HepG2 (cell line): Measurements from ENCODE around the gene EPB41L2. TPM values are rescaled to one million over a fixed set of nuclear protein-coding genes. Genes with fewer than 3 reads are reported as not detected.

Source experiments
- ATF4 ChIP-seq, 2 experiments: fragments of 450-650 bp in 1 of 2; sonication (generic) in 1 of 2; formaldehyde crosslinking; IDR thresholded peaks; 2 replicates each; pipeline versions ENCODE4 v1.5.0 to v1.8.0; 2020 to 2022; ENCODE audit warnings: mild to moderate bottlenecking in 1 of 2, missing genetic modification reagents in 1 of 2
- EEA1 ChIP-seq: sonication (generic); formaldehyde crosslinking; IDR thresholded peaks from 2 replicates; pipeline ENCODE4 v1.5.1; 2020; ENCODE audit warnings: mild to moderate bottlenecking, missing genetic modification reagents, borderline replicate concordance
- ETS1 ChIP-seq: sonication (generic); formaldehyde crosslinking; IDR thresholded peaks from 2 replicates; pipeline ENCODE4 v1.4.0; 2020; ENCODE audit warnings: missing genetic modification reagents
- FIP1L1 ChIP-seq: fragments of 200-400 bp; formaldehyde crosslinking; IDR thresholded peaks from 2 replicates; pipeline ENCODE4 v1.6.1; 2018; ENCODE audit warnings: low read depth, mild to moderate bottlenecking, low read length, moderate library complexity, borderline replicate concordance; ENCODE audit not compliant: insufficient read depth
- GMEB1 ChIP-seq: sonication (generic); formaldehyde crosslinking; IDR thresholded peaks from 2 replicates; pipeline ENCODE4 v1.5.1; 2020; ENCODE audit warnings: missing genetic modification reagents, mild to moderate bottlenecking, borderline replicate concordance
- ISL2 ChIP-seq: sonication (generic); formaldehyde crosslinking; IDR thresholded peaks from 2 replicates; pipeline ENCODE4 v1.5.0; 2020; ENCODE audit warnings: missing genetic modification reagents
- KIAA2018 ChIP-seq: sonication (generic); formaldehyde crosslinking; IDR thresholded peaks from 2 replicates; pipeline ENCODE4 v1.5.0; 2020; ENCODE audit warnings: mild to moderate bottlenecking, missing genetic modification reagents, borderline replicate concordance
- NFIB ChIP-seq: sonication (generic); formaldehyde crosslinking; IDR thresholded peaks from 2 replicates; pipeline ENCODE4 v1.9.0; 2021; ENCODE audit warnings: missing genetic modification reagents, mild to moderate bottlenecking, borderline replicate concordance
- RORA ChIP-seq: sonication (generic); formaldehyde crosslinking; IDR thresholded peaks from 2 replicates; pipeline ENCODE4 v1.5.0; 2020; ENCODE audit warnings: mild to moderate bottlenecking, missing genetic modification reagents, moderate library complexity
- SKI ChIP-seq: fragments of 450-650 bp; IDR thresholded peaks from one replicate; pipeline ENCODE4 v1.6.1; 2018; ENCODE audit warnings: mild to moderate bottlenecking; ENCODE audit not compliant: partially characterized antibody
- ZNF17 ChIP-seq: sonication (generic); formaldehyde crosslinking; IDR thresholded peaks from 2 replicates; pipeline ENCODE4 v1.5.0; 2020; ENCODE audit warnings: mild to moderate bottlenecking, missing genetic modification reagents
- ZNF232 ChIP-seq: sonication (generic); formaldehyde crosslinking; IDR thresholded peaks from 2 replicates; pipeline ENCODE4 v1.4.0; 2020; ENCODE audit warnings: missing genetic modification reagents, borderline replicate concordance
- ZNF790 ChIP-seq: sonication (generic); formaldehyde crosslinking; IDR thresholded peaks from 2 replicates; pipeline ENCODE4 v1.8.0; 2022; ENCODE audit warnings: missing genetic modification reagents, mild to moderate bottlenecking, borderline replicate concordance
- ZSCAN12 ChIP-seq: sonication (generic); formaldehyde crosslinking; IDR thresholded peaks from 2 replicates; pipeline ENCODE4 v1.9.0; 2021; ENCODE audit warnings: mild to moderate bottlenecking, missing genetic modification reagents
- polyA plus RNA-seq, 8 experiments: library from polyadenylated mRNA; depleted of rRNA in 3 of 8; stranded (reverse) in 7 of 8; unstranded in 1 of 8; fragments of >200 nt; fragmentation: Illumina TruSeq in 4 of 8; extraction: Trizol in 4 of 8; gene quantifications; 2 replicates each; pipeline versions ENCODE4 v1.2.1 to v1.2.3, GENCODE V29; 2011 to 2016; ENCODE audit warnings: low read depth in 4 of 8, missing spikeins in 1 of 8, mixed read lengths in 1 of 8; ENCODE audit not compliant: insufficient read depth in 1 of 8
- total RNA-seq, 5 experiments: library from RNA; depleted of rRNA; stranded (reverse); fragments of >200 nt; fragmentation: Illumina TruSeq; extraction: Trizol; gene quantifications; 2 replicates each; pipeline ENCODE4 v1.2.3, GENCODE V29; 2016; ENCODE audit warnings: low read depth in 1 of 5

The EPB41L2 gene
- total and polyA plus RNA-seq, 2 of the 13 experiments (the other 11 are each of a cell fraction or from before 2014, with no cell fraction given), result 41.7 to 56.4 TPM

GRCh38 chr6:130826442-130827246 is 236.4 kb downstream of the EPB41L2 start (continued):
- TF ChIP-seq ETS1, result no peak
- TF ChIP-seq EEA1 (CRISPR knock-in tag), result no peak
- no peak for TF ChIP-seq FIP1L1
- no peak for TF ChIP-seq RORA (CRISPR knock-in tag)
- no peak for TF ChIP-seq SKI
- no peak for TF ChIP-seq GMEB1 (CRISPR knock-in tag)
- no peak for TF ChIP-seq NFIB (CRISPR knock-in tag)
- no peak for TF ChIP-seq ZNF232 (CRISPR knock-in tag)
- TF ChIP-seq ZNF17 (CRISPR knock-in tag), result no peak
- no peak for TF ChIP-seq ZNF790
- peak in 1 of 2 experiments; percentile 45; a peak in 1 of 4 replicates for TF ChIP-seq ATF4 (CRISPR knock-in tag; IDR thresholded peaks at IDR 0.05)
- no peak for TF ChIP-seq KIAA2018 (CRISPR knock-in tag)
- no peak for TF ChIP-seq ZSCAN12 (CRISPR knock-in tag)
- no peak for TF ChIP-seq ISL2 (CRISPR knock-in tag)
